Measurements from ENCODE around the gene RPGRIP1. TPM values are rescaled to one million over a fixed set of nuclear protein-coding genes. Genes with fewer than 3 reads are reported as not detected.

The RPGRIP1 gene
- total RNA-seq, 1 donor from 2014 or later, result 0.30 TPM

Other genes with a start within 250 kb of the RPGRIP1 start
- gene TPPP2, start 249.9 kb upstream of the RPGRIP1 start, total RNA-seq, result 1.6 TPM
- not detected for gene RNASE13, start 245.3 kb upstream of the RPGRIP1 start, total RNA-seq
- not detected for gene RNASE7, start 237.7 kb upstream of the RPGRIP1 start, total RNA-seq
- gene RNASE8, start 222.3 kb upstream of the RPGRIP1 start, total RNA-seq, result not detected
- gene ARHGEF40, start 209.8 kb upstream of the RPGRIP1 start, total RNA-seq, result 21.3 TPM
- gene ZNF219, start 181.4 kb upstream of the RPGRIP1 start, total RNA-seq, result 44.9 TPM
- 0.19 TPM for gene TMEM253, start 179.0 kb upstream of the RPGRIP1 start, total RNA-seq
- not detected for gene OR5AU1, start 124.0 kb upstream of the RPGRIP1 start, total RNA-seq
- 273 TPM for gene HNRNPC, start 10.6 kb upstream of the RPGRIP1 start, total RNA-seq
- 27.5 TPM for gene SUPT16H, start 103.9 kb downstream of the RPGRIP1 start, total RNA-seq
- 27.9 TPM for gene CHD8, start 176.0 kb downstream of the RPGRIP1 start, total RNA-seq
- 15.5 TPM for gene RAB2B, start 196.9 kb downstream of the RPGRIP1 start, total RNA-seq
- gene TOX4, start 197.1 kb downstream of the RPGRIP1 start, total RNA-seq, result 84.8 TPM
- gene METTL3, start 231.3 kb downstream of the RPGRIP1 start, total RNA-seq, result 26.6 TPM
- gene SALL2, start 246.3 kb downstream of the RPGRIP1 start, total RNA-seq, result 3.4 TPM